Activated CD4-positive, alpha-beta T cell treated with anti-CD3 and anti-CD28 coated beads, Interleukin-2, amount 50 U/mL, for 48 hours (primary cell): ENCODE results near the gene MYBPC2.

Source experiments
- DNase-seq, 2 experiments: peaks; one replicate each; pipeline ENCODE4 v3.0.0-alpha.2; 2020

The MYBPC2 gene

GRCh38 chr19:50412419-50412818 lies 20.3 kb upstream of the MYBPC2 start:
- no peak for DNase-seq

GRCh38 chr19:50413096-50413495 lies 19.6 kb upstream of the MYBPC2 start:
- DNase-seq = no peak

GRCh38 chr19:50413531-50413930 lies 19.2 kb upstream of the MYBPC2 start:
- DNase-seq = no peak

- peak; percentile 82 to 85 for DNase-seq
Observed at GRCh38 chr19:50414864-50415660, 17.6 kb upstream of the MYBPC2 start.

- no peak for DNase-seq
Observed at GRCh38 chr19:50415661-50416033, 17.0 kb upstream of the MYBPC2 start.

- no peak for DNase-seq
Observed at GRCh38 chr19:50416034-50416977, 16.4 kb upstream of the MYBPC2 start.

GRCh38 chr19:50417111-50418081 lies 15.3 kb upstream of the MYBPC2 start:
- DNase-seq = no peak

GRCh38 chr19:50418176-50419021 lies 14.3 kb upstream of the MYBPC2 start, which contains the start of gene SPIB:
SPIB (plus strand) TSS chr19:50418938; CDS start chr19:50418963, 25 bp downstream.
- no peak for DNase-seq

- DNase-seq = no peak
Observed at GRCh38 chr19:50419022-50419579, 13.6 kb upstream of the MYBPC2 start.

GRCh38 chr19:50419580-50420035 lies 13.1 kb upstream of the MYBPC2 start:
- DNase-seq = no peak

- no peak for DNase-seq
Observed at GRCh38 chr19:50420127-50420526, 12.6 kb upstream of the MYBPC2 start.

- no peak for DNase-seq
Observed at GRCh38 chr19:50420808-50421207, 11.9 kb upstream of the MYBPC2 start.

- DNase-seq = no peak
Observed at GRCh38 chr19:50422397-50423278, 10.1 kb upstream of the MYBPC2 start.

GRCh38 chr19:50423279-50424113 lies 9.2 kb upstream of the MYBPC2 start:
- no peak for DNase-seq

- DNase-seq = no peak
Observed at GRCh38 chr19:50425581-50425980, 7.1 kb upstream of the MYBPC2 start.

- DNase-seq = no peak
Observed at GRCh38 chr19:50427318-50427925, 5.3 kb upstream of the MYBPC2 start.

GRCh38 chr19:50427997-50428425 lies 4.7 kb upstream of the MYBPC2 start:
- DNase-seq = peak; percentile 40 to 58

- no peak for DNase-seq
Observed at GRCh38 chr19:50428772-50429463, 3.8 kb upstream of the MYBPC2 start.
